NCI-H748 treated with DMSO at 0.1 percent for 48 hours (cell line): ENCODE measurements around the gene XPR1.
"Not testable (repeated sequence)": the region's sequence is repeated elsewhere in the genome, so short reads cannot be mapped to it uniquely, and the experiment has no call there.

ENCODE experiments used
- DNase-seq: peaks from one replicate; lab custom pipeline; 2025; lab: John Stamatoyannopoulos, UW

The XPR1 gene

GRCh38 chr1:180644526-180645192 lies 12.8 kb downstream of the XPR1 start:
- DNase-seq, result no peak

- not testable (repeated sequence) for DNase-seq
These were observed 13.4 kb downstream of the XPR1 start for GRCh38 chr1:180645261-180645660.

- no peak for DNase-seq
These were observed 14.3 kb downstream of the XPR1 start for GRCh38 chr1:180646093-180646492.

- DNase-seq, result no peak
These were observed 14.7 kb downstream of the XPR1 start for GRCh38 chr1:180646547-180646946.

GRCh38 chr1:180652792-180653191 lies 21.0 kb downstream of the XPR1 start:
- no peak for DNase-seq

GRCh38 chr1:180662709-180663108 lies 30.9 kb downstream of the XPR1 start:
- DNase-seq, result no peak

- DNase-seq, result no peak
These were observed 38.9 kb downstream of the XPR1 start for GRCh38 chr1:180670681-180671080.

GRCh38 chr1:180672105-180672504 lies 40.3 kb downstream of the XPR1 start:
- DNase-seq, result no peak

- no peak for DNase-seq
These were observed 40.7 kb downstream of the XPR1 start for GRCh38 chr1:180672505-180672904.

- no peak for DNase-seq
These were observed 43.0 kb downstream of the XPR1 start for GRCh38 chr1:180674603-180675530.

- DNase-seq, result no peak
These were observed 43.8 kb downstream of the XPR1 start for GRCh38 chr1:180675586-180675985.

GRCh38 chr1:180680558-180681144 lies 48.8 kb downstream of the XPR1 start:
- DNase-seq, result no peak

GRCh38 chr1:180683117-180683516 lies 51.3 kb downstream of the XPR1 start:
- DNase-seq, result not testable (repeated sequence)

GRCh38 chr1:180691322-180691913 lies 59.6 kb downstream of the XPR1 start:
- no peak for DNase-seq

GRCh38 chr1:180693564-180694244 lies 61.9 kb downstream of the XPR1 start:
- no peak for DNase-seq

GRCh38 chr1:180695282-180695681 lies 63.5 kb downstream of the XPR1 start:
- no peak for DNase-seq

- DNase-seq, result no peak
These were observed 64.5 kb downstream of the XPR1 start for GRCh38 chr1:180696361-180696760.

GRCh38 chr1:180698580-180698979 lies 66.8 kb downstream of the XPR1 start:
- no peak for DNase-seq

- not testable (repeated sequence) for DNase-seq
These were observed 70.6 kb downstream of the XPR1 start for GRCh38 chr1:180702376-180702775.

- DNase-seq, result not testable (repeated sequence)
These were observed 78.9 kb downstream of the XPR1 start for GRCh38 chr1:180710746-180711145.

- not testable (repeated sequence) for DNase-seq
These were observed 79.4 kb downstream of the XPR1 start for GRCh38 chr1:180711260-180711659.

- no peak for DNase-seq
These were observed 88.9 kb downstream of the XPR1 start for GRCh38 chr1:180720753-180721152.
